Progenitor cell of endocrine pancreas (in vitro differentiated cells): ENCODE results near the gene NDRG2. TPM values are rescaled to one million over a fixed set of nuclear protein-coding genes. Genes with fewer than 3 reads are reported as not detected.

Source experiments
- DNase-seq: peaks from one replicate; pipeline ENCODE4 v3.0.0; 2021; ENCODE audit warnings: low spot score; ENCODE audit not compliant: unreplicated experiment
- H3K27ac Mint-ChIP-seq: 2 replicates; pipeline ENCODE4 v1.8.0; 2021; ENCODE audit warnings: mild to moderate bottlenecking, moderate library complexity, mixed read lengths
- H3K27me3 Mint-ChIP-seq: 2 replicates; pipeline ENCODE4 v1.8.0; 2021; ENCODE audit warnings: mixed read lengths
- H3K36me3 Mint-ChIP-seq: 2 replicates; pipeline ENCODE4 v1.8.0; 2022; ENCODE audit warnings: mixed read lengths; ENCODE audit not compliant: insufficient read depth
- H3K4me1 Mint-ChIP-seq: 2 replicates; pipeline ENCODE4 v1.8.0; 2021; ENCODE audit warnings: low read depth, mixed read lengths
- H3K4me3 Mint-ChIP-seq: 2 replicates; pipeline ENCODE4 v1.8.0; 2021; ENCODE audit warnings: low read depth, mild to moderate bottlenecking, moderate library complexity, mixed read lengths
- H3K9me3 Mint-ChIP-seq: 2 replicates; pipeline ENCODE4 v1.8.0; 2021; ENCODE audit warnings: low read depth, mixed read lengths
- total RNA-seq: library from RNA; stranded (reverse); gene quantifications from 2 replicates; pipeline ENCODE4 v1.2.1, GENCODE V29; 2021
- TF ChIP-seq, protein P1 (sequence below): fragments of 200-600 bp; sonication (generic); IDR thresholded peaks from one replicate; pipeline ENCODE4 v1.5.0; 2021; ENCODE audit warnings: antibody characterized with exemption, mild to moderate bottlenecking; ENCODE audit not compliant: unreplicated experiment

NDRG2 gene
- total RNA-seq, 1 donor from 2014 or later = 61.5 TPM

GRCh38 chr14:21019366-21019765 is 5.5 kb downstream of the NDRG2 start:
- H3K9me3 Mint-ChIP-seq = no peaks in the 10 kb centered on the region
- H3K4me3 Mint-ChIP-seq = no peak overlapping the region
- peaks cover 7% of the 10 kb centered on the region for H3K36me3 Mint-ChIP-seq
- H3K4me1 Mint-ChIP-seq = peaks cover 16% of the 10 kb centered on the region
- TF ChIP-seq, protein P1, sequence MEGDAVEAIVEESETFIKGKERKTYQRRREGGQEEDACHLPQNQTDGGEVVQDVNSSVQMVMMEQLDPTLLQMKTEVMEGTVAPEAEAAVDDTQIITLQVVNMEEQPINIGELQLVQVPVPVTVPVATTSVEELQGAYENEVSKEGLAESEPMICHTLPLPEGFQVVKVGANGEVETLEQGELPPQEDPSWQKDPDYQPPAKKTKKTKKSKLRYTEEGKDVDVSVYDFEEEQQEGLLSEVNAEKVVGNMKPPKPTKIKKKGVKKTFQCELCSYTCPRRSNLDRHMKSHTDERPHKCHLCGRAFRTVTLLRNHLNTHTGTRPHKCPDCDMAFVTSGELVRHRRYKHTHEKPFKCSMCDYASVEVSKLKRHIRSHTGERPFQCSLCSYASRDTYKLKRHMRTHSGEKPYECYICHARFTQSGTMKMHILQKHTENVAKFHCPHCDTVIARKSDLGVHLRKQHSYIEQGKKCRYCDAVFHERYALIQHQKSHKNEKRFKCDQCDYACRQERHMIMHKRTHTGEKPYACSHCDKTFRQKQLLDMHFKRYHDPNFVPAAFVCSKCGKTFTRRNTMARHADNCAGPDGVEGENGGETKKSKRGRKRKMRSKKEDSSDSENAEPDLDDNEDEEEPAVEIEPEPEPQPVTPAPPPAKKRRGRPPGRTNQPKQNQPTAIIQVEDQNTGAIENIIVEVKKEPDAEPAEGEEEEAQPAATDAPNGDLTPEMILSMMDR = no peak
- no peak for DNase-seq
- H3K27me3 Mint-ChIP-seq = peaks cover 9% of the 10 kb centered on the region
- no peak overlapping the region for H3K27ac Mint-ChIP-seq

DNA sequence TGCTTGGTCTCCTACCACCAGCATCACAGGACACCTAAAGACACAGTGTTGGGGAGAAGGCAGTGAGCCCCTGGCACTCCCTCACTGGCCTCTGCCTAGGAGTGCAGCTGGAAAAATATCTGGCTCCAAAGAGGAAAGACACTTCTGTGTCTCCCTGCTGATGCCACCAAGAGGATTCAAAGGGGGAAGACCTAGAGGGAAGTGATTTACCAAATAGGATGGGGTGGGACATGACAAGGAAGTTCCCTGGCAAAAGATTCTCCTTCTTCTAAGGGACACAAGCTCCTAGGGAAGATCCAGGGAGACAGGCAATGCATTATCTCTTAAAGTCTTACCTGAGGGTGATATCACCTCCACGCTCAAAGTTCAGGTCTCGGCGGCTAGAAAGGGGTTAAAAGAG is 6.1 kb downstream of the NDRG2 start:
- Mint-ChIP-seq H3K4me3 (no peak overlapping the region), H3K9me3 (no peaks in the 10 kb centered on the region), H3K36me3 (peaks cover 7% of the 10 kb centered on the region), H3K4me1 (peaks cover 10% of the 10 kb centered on the region), H3K27ac (no peak overlapping the region), H3K27me3 (peaks cover 9% of the 10 kb centered on the region)
- TF ChIP-seq, protein P1 = no peak
- DNase-seq = no peak

DNA sequence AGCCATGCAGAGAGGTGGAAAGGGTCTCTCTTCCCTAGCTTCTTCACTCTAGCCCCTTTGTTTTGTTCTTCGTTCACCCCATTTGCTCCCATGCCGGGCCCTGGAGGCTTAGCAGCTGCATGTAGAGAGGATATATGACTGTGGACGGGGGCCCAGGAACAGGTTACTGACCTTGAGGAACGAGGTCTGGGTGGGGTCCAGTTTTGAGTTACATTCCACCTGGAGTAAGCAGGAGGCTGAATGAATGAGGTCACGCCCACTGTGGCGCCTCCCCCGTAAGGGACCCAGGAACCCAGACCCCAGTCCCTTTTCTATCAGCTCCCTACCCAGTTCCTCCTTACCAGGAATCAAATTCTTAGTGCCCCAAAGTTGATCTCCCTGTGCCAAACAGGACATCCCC is 6.6 kb downstream of the NDRG2 start:
- no peaks in the 10 kb centered on the region for H3K9me3 Mint-ChIP-seq
- H3K27me3 Mint-ChIP-seq = peaks cover 9% of the 10 kb centered on the region
- H3K27ac Mint-ChIP-seq = no peak overlapping the region
- H3K36me3 Mint-ChIP-seq = peaks cover 7% of the 10 kb centered on the region
- peaks cover 6% of the 10 kb centered on the region for H3K4me1 Mint-ChIP-seq
- no peak overlapping the region for H3K4me3 Mint-ChIP-seq
- TF ChIP-seq, protein P1 = no peak
- DNase-seq = no peak

GRCh38 chr14:21017528-21018245 is 7.2 kb downstream of the NDRG2 start:
- Mint-ChIP-seq H3K9me3 (no peaks in the 10 kb centered on the region), H3K4me1 (peaks cover 4% of the 10 kb centered on the region), H3K27me3 (peaks cover 5% of the 10 kb centered on the region), H3K36me3 (peaks cover 7% of the 10 kb centered on the region), H3K27ac (no peak overlapping the region), H3K4me3 (no peak overlapping the region)
- TF ChIP-seq, protein P1 = no peak
- DNase-seq = no peak

DNA sequence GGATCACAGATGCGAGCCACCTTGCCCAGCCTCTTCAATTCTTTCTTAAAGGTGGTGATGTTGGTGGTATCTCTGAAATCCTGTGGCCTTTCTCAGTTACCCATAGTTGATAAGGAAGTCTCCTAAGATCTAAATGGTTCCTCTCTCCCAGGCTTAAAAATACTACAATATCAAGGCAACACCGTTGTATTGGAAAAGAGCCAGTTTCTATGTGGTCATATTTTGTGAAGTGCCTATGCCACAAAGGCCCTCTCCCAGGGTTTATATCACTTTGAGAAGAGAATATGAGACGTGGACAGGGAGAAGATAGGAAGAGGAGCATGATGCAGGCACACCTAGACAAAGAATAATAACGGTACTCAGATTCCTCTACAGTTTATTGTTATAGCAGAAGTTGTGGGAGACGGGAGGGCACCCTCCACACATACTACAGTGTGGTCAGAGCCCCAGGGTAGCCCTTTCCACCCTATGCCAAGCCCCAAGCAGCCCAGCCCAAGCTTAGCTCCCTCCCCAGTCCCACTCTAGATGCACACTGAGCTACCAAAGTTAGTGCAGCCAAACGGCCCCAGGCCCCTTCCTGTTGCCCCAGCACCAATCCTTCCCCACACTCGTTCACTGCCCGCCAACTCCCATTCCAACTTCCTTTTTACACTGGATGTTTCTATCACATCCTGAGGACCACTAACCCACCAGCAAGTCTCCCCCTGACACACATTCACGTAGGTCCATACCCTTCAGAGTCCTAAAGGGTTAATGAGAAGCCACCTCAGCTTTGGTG is 8.3 kb downstream of the NDRG2 start:
- H3K4me3 Mint-ChIP-seq = no peak overlapping the region
- H3K27ac Mint-ChIP-seq = no peak overlapping the region
- no peak for DNase-seq
- H3K36me3 Mint-ChIP-seq = peaks cover 7% of the 10 kb centered on the region
- TF ChIP-seq, protein P1 = no peak
- peaks cover 2% of the 10 kb centered on the region for H3K4me1 Mint-ChIP-seq
- H3K9me3 Mint-ChIP-seq = no peaks in the 10 kb centered on the region
- no peaks in the 10 kb centered on the region for H3K27me3 Mint-ChIP-seq
